Measurements from ENCODE around the gene ZC3H7B.

The ZC3H7B gene

GRCh38 chr22:41356430-41357028 is 55.2 kb downstream of the ZC3H7B start:
- no peak for DNase-seq

- DNase-seq = no peak
Measured at GRCh38 chr22:41357191-41357590, 55.9 kb downstream of the ZC3H7B start.

- no peak for DNase-seq
Measured at GRCh38 chr22:41358927-41359326, 57.6 kb downstream of the ZC3H7B start.

GRCh38 chr22:41359376-41359775 is 58.1 kb downstream of the ZC3H7B start:
- DNase-seq = no peak

GRCh38 chr22:41360126-41360525 is 58.8 kb downstream of the ZC3H7B start:
- no peak for DNase-seq

- DNase-seq = no peak
Measured at GRCh38 chr22:41361716-41362310, 60.5 kb downstream of the ZC3H7B start.

- no peak for DNase-seq
Measured at GRCh38 chr22:41362615-41363014, 61.3 kb downstream of the ZC3H7B start.

- DNase-seq = no peak
Measured at GRCh38 chr22:41364233-41364632, 62.9 kb downstream of the ZC3H7B start.

- no peak for DNase-seq
Measured at GRCh38 chr22:41364955-41365354, 63.6 kb downstream of the ZC3H7B start.

GRCh38 chr22:41365425-41365824 is 64.1 kb downstream of the ZC3H7B start:
- no peak for DNase-seq

GRCh38 chr22:41366323-41367029 is 65.2 kb downstream of the ZC3H7B start:
- peak in 1 of 2 donors; percentile 55 for DNase-seq

GRCh38 chr22:41367039-41367679 is 65.8 kb downstream of the ZC3H7B start:
- DNase-seq = peak; percentile 92 to 97

- peak; percentile 52 to 62 for DNase-seq
Measured at GRCh38 chr22:41367680-41368542, 66.6 kb downstream of the ZC3H7B start.

- peak in 1 of 2 donors; percentile 43 for DNase-seq
Measured at GRCh38 chr22:41368543-41369423, 67.5 kb downstream of the ZC3H7B start.

- peak in 1 of 2 donors; percentile 43 for DNase-seq
Measured at GRCh38 chr22:41369424-41369745, 68.1 kb downstream of the ZC3H7B start.

GRCh38 chr22:41369837-41370236 is 68.5 kb downstream of the ZC3H7B start:
- DNase-seq = no peak

- DNase-seq = no peak
Measured at GRCh38 chr22:41377846-41378245, 76.5 kb downstream of the ZC3H7B start.

GRCh38 chr22:41380993-41381328 is 79.6 kb downstream of the ZC3H7B start:
- no peak for DNase-seq

- DNase-seq = peak; percentile 99
Measured at GRCh38 chr22:41381329-41382097, 80.2 kb downstream of the ZC3H7B start, which contains the start of gene TEF. TEF (plus strand) TSS chr22:41381942; CDS start chr22:41382045, 103 bp downstream.

- DNase-seq = peak; percentile 67 to 89
Measured at GRCh38 chr22:41382098-41382578, 80.8 kb downstream of the ZC3H7B start.

- DNase-seq = peak in 1 of 2 donors; percentile 47
Measured at GRCh38 chr22:41382610-41383009, 81.3 kb downstream of the ZC3H7B start.

Data from hippocampal formation (tissue), 2 donors.